ENCODE results near the gene CALN1.

DNA sequence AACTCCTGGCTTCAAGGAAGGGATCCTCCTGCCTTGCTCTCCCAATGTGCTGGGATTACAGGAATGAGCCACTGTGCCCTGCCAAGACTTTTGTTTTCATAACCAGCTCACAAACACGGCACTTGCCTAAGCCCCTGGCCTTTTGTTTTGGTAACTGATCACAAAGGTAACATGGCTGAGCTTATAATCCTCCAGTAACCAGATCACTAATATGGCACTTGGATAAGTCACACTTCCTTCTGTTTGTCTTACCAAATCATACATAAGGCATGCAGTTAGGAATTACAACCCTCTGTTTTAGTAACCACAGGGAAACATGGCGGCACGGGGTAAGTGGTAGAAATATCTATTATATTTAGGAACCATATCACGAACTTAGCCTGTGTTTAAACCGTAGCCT, 577.1 kb downstream of the CALN1 start:
- TF ChIP-seq, protein P1, sequence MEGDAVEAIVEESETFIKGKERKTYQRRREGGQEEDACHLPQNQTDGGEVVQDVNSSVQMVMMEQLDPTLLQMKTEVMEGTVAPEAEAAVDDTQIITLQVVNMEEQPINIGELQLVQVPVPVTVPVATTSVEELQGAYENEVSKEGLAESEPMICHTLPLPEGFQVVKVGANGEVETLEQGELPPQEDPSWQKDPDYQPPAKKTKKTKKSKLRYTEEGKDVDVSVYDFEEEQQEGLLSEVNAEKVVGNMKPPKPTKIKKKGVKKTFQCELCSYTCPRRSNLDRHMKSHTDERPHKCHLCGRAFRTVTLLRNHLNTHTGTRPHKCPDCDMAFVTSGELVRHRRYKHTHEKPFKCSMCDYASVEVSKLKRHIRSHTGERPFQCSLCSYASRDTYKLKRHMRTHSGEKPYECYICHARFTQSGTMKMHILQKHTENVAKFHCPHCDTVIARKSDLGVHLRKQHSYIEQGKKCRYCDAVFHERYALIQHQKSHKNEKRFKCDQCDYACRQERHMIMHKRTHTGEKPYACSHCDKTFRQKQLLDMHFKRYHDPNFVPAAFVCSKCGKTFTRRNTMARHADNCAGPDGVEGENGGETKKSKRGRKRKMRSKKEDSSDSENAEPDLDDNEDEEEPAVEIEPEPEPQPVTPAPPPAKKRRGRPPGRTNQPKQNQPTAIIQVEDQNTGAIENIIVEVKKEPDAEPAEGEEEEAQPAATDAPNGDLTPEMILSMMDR (IDR thresholded peaks at IDR 0.05; ENCODE audit: insufficient read depth, low read depth, low read length), result no peak
- no peak for TF ChIP-seq EZH2 (IDR thresholded peaks at IDR 0.05; ENCODE audit: insufficient read depth, low read length)

Measured in astrocyte (in vitro differentiated cells and primary cell).